NB4 (cell line): ENCODE measurements around the gene TAGLN2.

Source experiments
- POLR2A ChIP-seq: IDR thresholded peaks from 2 replicates; pipeline ENCODE4 v1.6.1; 2011; ENCODE audit warnings: mild to moderate bottlenecking; ENCODE audit not compliant: insufficient read length; ENCODE audit errors: extremely low read depth
- TF ChIP-seq, protein P1 (sequence below): IDR thresholded peaks from one replicate; pipeline ENCODE4 v1.5.1; 2012; ENCODE audit warnings: low read depth, low read length

DNA sequence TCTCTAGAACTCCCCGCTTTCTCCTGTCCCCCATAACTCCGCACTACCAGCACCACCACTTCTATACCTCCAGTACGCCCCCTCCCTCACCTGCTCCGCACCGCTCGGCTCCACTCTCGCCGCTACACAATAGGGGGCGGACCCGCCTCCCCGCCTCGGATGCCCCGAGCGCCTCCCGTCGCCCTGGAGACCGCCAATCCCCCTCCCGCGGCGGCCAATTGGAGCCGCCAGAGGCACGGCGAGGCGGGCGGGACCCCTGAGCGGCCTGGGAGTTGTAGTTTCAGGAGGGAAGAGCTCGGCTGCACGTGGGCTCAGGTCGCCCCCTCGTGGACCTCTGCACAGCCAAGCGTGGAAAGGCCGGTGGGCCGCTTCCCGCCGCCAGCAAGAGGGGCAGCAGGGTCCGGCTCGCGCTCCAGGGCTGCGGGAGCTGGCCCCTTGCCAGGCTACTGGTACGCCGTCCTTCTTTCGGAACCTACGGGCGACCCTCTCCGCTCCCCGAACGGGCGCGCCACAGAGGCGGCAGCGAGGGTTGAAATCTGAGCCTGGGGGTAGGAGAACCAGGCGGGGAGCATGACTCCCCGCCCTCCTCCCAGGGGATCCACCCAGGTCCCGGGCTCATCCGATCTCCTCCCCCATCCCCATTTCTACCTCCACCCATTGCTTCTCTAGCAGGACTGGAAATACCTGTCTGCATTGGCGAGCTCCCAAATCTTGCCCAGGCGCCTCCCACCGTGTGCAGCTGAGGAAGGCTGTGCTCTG is 20.4 kb upstream of the TAGLN2 start, which contains the start of gene IGSF9:
- TF ChIP-seq, protein P1, sequence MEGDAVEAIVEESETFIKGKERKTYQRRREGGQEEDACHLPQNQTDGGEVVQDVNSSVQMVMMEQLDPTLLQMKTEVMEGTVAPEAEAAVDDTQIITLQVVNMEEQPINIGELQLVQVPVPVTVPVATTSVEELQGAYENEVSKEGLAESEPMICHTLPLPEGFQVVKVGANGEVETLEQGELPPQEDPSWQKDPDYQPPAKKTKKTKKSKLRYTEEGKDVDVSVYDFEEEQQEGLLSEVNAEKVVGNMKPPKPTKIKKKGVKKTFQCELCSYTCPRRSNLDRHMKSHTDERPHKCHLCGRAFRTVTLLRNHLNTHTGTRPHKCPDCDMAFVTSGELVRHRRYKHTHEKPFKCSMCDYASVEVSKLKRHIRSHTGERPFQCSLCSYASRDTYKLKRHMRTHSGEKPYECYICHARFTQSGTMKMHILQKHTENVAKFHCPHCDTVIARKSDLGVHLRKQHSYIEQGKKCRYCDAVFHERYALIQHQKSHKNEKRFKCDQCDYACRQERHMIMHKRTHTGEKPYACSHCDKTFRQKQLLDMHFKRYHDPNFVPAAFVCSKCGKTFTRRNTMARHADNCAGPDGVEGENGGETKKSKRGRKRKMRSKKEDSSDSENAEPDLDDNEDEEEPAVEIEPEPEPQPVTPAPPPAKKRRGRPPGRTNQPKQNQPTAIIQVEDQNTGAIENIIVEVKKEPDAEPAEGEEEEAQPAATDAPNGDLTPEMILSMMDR: no peak
- no peak for TF ChIP-seq POLR2A
